ENCODE results near the gene CACUL1.
"Not testable (repeated sequence)": the region's sequence is repeated elsewhere in the genome, so short reads cannot be mapped to it uniquely, and the experiment has no call there.

The CACUL1 gene

GRCh38 chr10:118768041-118768919 is 13.5 kb upstream of the CACUL1 start:
- DNase-seq = no peak

- no peak for DNase-seq
Measured at GRCh38 chr10:118767297-118768040, 12.7 kb upstream of the CACUL1 start.

- DNase-seq = no peak
Measured at GRCh38 chr10:118764195-118764594, 9.4 kb upstream of the CACUL1 start.

- DNase-seq = peak; percentile 31
Measured at GRCh38 chr10:118763202-118763988, 8.6 kb upstream of the CACUL1 start.

GRCh38 chr10:118760265-118760664 is 5.5 kb upstream of the CACUL1 start:
- DNase-seq = no peak

- DNase-seq = no peak
Measured at GRCh38 chr10:118758449-118758848, 3.7 kb upstream of the CACUL1 start.

- DNase-seq = no peak
Measured at GRCh38 chr10:118754229-118754555, 578 bp downstream of the CACUL1 start.

GRCh38 chr10:118753331-118754228 is 1.2 kb downstream of the CACUL1 start:
- DNase-seq = no peak

- DNase-seq = no peak
Measured at GRCh38 chr10:118752409-118752808, 2.4 kb downstream of the CACUL1 start.

- DNase-seq = no peak
Measured at GRCh38 chr10:118751265-118751664, 3.5 kb downstream of the CACUL1 start.

- DNase-seq = no peak
Measured at GRCh38 chr10:118748041-118748440, 6.7 kb downstream of the CACUL1 start.

- no peak for DNase-seq
Measured at GRCh38 chr10:118746246-118746645, 8.5 kb downstream of the CACUL1 start.

- no peak for DNase-seq
Measured at GRCh38 chr10:118745056-118745455, 9.7 kb downstream of the CACUL1 start.

- not testable (repeated sequence) for DNase-seq
Measured at GRCh38 chr10:118744346-118744918, 10.3 kb downstream of the CACUL1 start.

- DNase-seq = no peak
Measured at GRCh38 chr10:118742782-118743181, 12.0 kb downstream of the CACUL1 start.

- no peak for DNase-seq
Measured at GRCh38 chr10:118742032-118742431, 12.7 kb downstream of the CACUL1 start.

- DNase-seq = no peak
Measured at GRCh38 chr10:118738406-118738805, 16.4 kb downstream of the CACUL1 start.

- DNase-seq = no peak
Measured at GRCh38 chr10:118737603-118738302, 17.0 kb downstream of the CACUL1 start.

GRCh38 chr10:118735294-118735693 is 19.5 kb downstream of the CACUL1 start:
- no peak for DNase-seq

GRCh38 chr10:118734475-118734874 is 20.3 kb downstream of the CACUL1 start:
- no peak for DNase-seq

Measured in NCI-H2107 (cell line).